ENCODE data around the gene NRCAM.

GRCh38 chr7:108201766-108202165, 254.5 kb downstream of the NRCAM start:
- TF ChIP-seq CTCF (IDR thresholded peaks at IDR 0.05) = no peak
- no peak for TF ChIP-seq POLR2A (IDR thresholded peaks at IDR 0.05)
